ENCODE data around the gene PAX8.

GRCh38 chr2:113217455-113218282 lies 61.1 kb downstream of the PAX8 start:
- no peak for TF ChIP-seq CTCF (IDR thresholded peaks at IDR 0.05)
- no peak for TF ChIP-seq REST (IDR thresholded peaks at IDR 0.05; ENCODE audit: insufficient read depth in 1 of 2, low read depth in 2 of 2, low read length in 1 of 2)
- TF ChIP-seq POLR2AphosphoS5 (IDR thresholded peaks at IDR 0.05; ENCODE audit: low read depth, low read length), result no peak
- no peak for TF ChIP-seq TCF7L2 (IDR thresholded peaks at IDR 0.05; ENCODE audit: low read depth, low read length)
- TF ChIP-seq SIN3A (IDR thresholded peaks at IDR 0.05; ENCODE audit: borderline replicate concordance, insufficient read depth, low read depth, low read length), result no peak

Data from Panc1 (cell line).